Endodermal cell (in vitro differentiated cells): ENCODE measurements around the gene ATXN2. TPM values are rescaled to one million over a fixed set of nuclear protein-coding genes. Genes with fewer than 3 reads are reported as not detected.

ENCODE experiments used
- DNase-seq: peaks from one replicate; pipeline ENCODE4 v3.0.0-alpha.2; 2017
- H3K27ac ChIP-seq: 2 replicates; pipeline ENCODE4 v1.5.1; 2013; ENCODE audit warnings: mild to moderate bottlenecking, low read depth, low read length, moderate library complexity
- H3K27me3 ChIP-seq: 2 replicates; pipeline ENCODE4 v1.6.1; 2013; ENCODE audit warnings: mild to moderate bottlenecking, low read length, moderate library complexity; ENCODE audit not compliant: insufficient read depth, control insufficient read depth, poor library complexity, severe bottlenecking
- H3K36me3 ChIP-seq: 2 replicates; pipeline ENCODE4 v1.7.0; 2013; ENCODE audit warnings: mild to moderate bottlenecking, low read length, moderate library complexity; ENCODE audit not compliant: control insufficient read depth, insufficient read depth
- H3K4me1 ChIP-seq: one replicate; pipeline ENCODE4 v1.7.0; 2013; ENCODE audit warnings: low read length; ENCODE audit not compliant: control insufficient read depth, insufficient read depth
- H3K4me3 ChIP-seq: 2 replicates; pipeline ENCODE4 v1.5.1; 2013; ENCODE audit warnings: mild to moderate bottlenecking, low read length, moderate library complexity
- H3K9ac ChIP-seq: 2 replicates; pipeline ENCODE4 v1.6.1; 2013; ENCODE audit warnings: mild to moderate bottlenecking, low read length, moderate library complexity; ENCODE audit not compliant: poor library complexity, severe bottlenecking; ENCODE audit errors: extremely low read depth
- H3K9me3 ChIP-seq: 2 replicates; pipeline ENCODE4 v1.6.1; 2013; ENCODE audit warnings: mild to moderate bottlenecking, low read length, moderate library complexity; ENCODE audit not compliant: control insufficient read depth
- H3K27ac Mint-ChIP-seq: 2 replicates; pipeline ENCODE4 v1.8.0; 2020; ENCODE audit warnings: mixed read lengths
- H3K27me3 Mint-ChIP-seq: 2 replicates; pipeline ENCODE4 v1.8.0; 2021; ENCODE audit warnings: mild to moderate bottlenecking, mixed read lengths; ENCODE audit not compliant: insufficient read depth
- H3K36me3 Mint-ChIP-seq: 2 replicates; pipeline ENCODE4 v1.8.0; 2020; ENCODE audit warnings: low read depth, mixed read lengths
- H3K4me1 Mint-ChIP-seq: 2 replicates; pipeline ENCODE4 v1.8.0; 2020; ENCODE audit warnings: mixed read lengths
- H3K4me3 Mint-ChIP-seq: 2 replicates; pipeline ENCODE4 v1.8.0; 2020; ENCODE audit warnings: mild to moderate bottlenecking, moderate library complexity, mixed read lengths
- H3K9me3 Mint-ChIP-seq: 2 replicates; pipeline ENCODE4 v1.8.0; 2020; ENCODE audit warnings: mild to moderate bottlenecking, mixed read lengths
- CTCF ChIP-seq: fragments of 200-600 bp; sonication (generic); conservative IDR thresholded peaks from 2 replicates; pipeline ENCODE4 v1.5.0; 2021; ENCODE audit warnings: antibody characterized with exemption, mild to moderate bottlenecking
- WGBS, 2 experiments: methylation state at CpG; one replicate each; pipeline versions ENCODE4 v1.1.5 to v1.1.7; 2013; ENCODE audit warnings: missing lambda C conversion rate in 2 of 2, mixed read lengths in 1 of 2; ENCODE audit not compliant: insufficient coverage in 1 of 2, insufficient read length in 1 of 2; 5-methylcytosine and 5-hydroxymethylcytosine counted together
- total RNA-seq, 2 donors: library from RNA; stranded (reverse); fragmentation: NEBNext Ultra II Directional in 1 of 2; extraction: Animal tissue kit (Norgen Biotek cat#: 25700) in 1 of 2; gene quantifications; 2 replicates in 1 of 2; 3 replicates in 1 of 2; pipeline ENCODE4 v1.2.1, GENCODE V29; 2021

ATXN2 gene
- total RNA-seq, 2 donors from 2014 or later, result 85.7 to 87.3 TPM

- peak; percentile 35 for DNase-seq
- Histone ChIP-seq H3K27me3 (no peaks in the 10 kb centered on the region), H3K36me3 (peaks cover 15% of the 10 kb centered on the region), H3K4me1 (peaks cover 3% of the 10 kb centered on the region), H3K4me3 (no peak overlapping the region), H3K27ac (no peak overlapping the region), H3K9me3 (no peaks in the 10 kb centered on the region), H3K9ac (no peak overlapping the region)
- Mint-ChIP-seq H3K36me3 (peaks cover 48% of the 10 kb centered on the region), H3K27ac (peak overlapping the region; percentile 21), H3K9me3 (no peaks in the 10 kb centered on the region), H3K27me3 (no peaks in the 10 kb centered on the region), H3K4me3 (no peak overlapping the region), H3K4me1 (peaks cover 15% of the 10 kb centered on the region)
- no peak for TF ChIP-seq CTCF
- WGBS, 2 experiments, result 92 to 94% methylated on average over 4 to 6 of the region's 7 CpGs
Measured at GRCh38 chr12:111441107-111441928, 157.8 kb downstream of the ATXN2 start.

GRCh38 chr12:111440631-111441030 lies 158.5 kb downstream of the ATXN2 start:
- H3K4me1 Mint-ChIP-seq, result peaks cover 10% of the 10 kb centered on the region
- whole genome bisulfite sequencing, 2 experiments, result 92 to 100% methylated on average over 2 to 3 of the region's 3 CpGs

GRCh38 chr12:111440152-111440551 lies 159.0 kb downstream of the ATXN2 start:
- Mint-ChIP-seq H3K4me1 (peaks cover 12% of the 10 kb centered on the region), H3K4me3 (no peak overlapping the region), H3K27ac (peak overlapping the region; percentile 14), H3K27me3 (no peaks in the 10 kb centered on the region), H3K9me3 (no peaks in the 10 kb centered on the region), H3K36me3 (peaks cover 38% of the 10 kb centered on the region)
- DNase-seq, result no peak
- no peak for TF ChIP-seq CTCF
- Histone ChIP-seq H3K27ac (no peak overlapping the region), H3K9me3 (no peaks in the 10 kb centered on the region), H3K27me3 (no peaks in the 10 kb centered on the region), H3K9ac (no peak overlapping the region), H3K36me3 (peaks cover 4% of the 10 kb centered on the region), H3K4me3 (no peak overlapping the region), H3K4me1 (no peaks in the 10 kb centered on the region)
- WGBS, 2 experiments, result 92 to 93% methylated on average over 6 to 8 of the region's 8 CpGs

More at GRCh38 chr12:111440631-111441030, 158.5 kb downstream of the ATXN2 start:
- Histone ChIP-seq H3K27me3 (no peaks in the 10 kb centered on the region), H3K36me3 (peaks cover 9% of the 10 kb centered on the region), H3K4me1 (no peaks in the 10 kb centered on the region), H3K27ac (no peak overlapping the region), H3K9me3 (no peaks in the 10 kb centered on the region), H3K9ac (no peak overlapping the region), H3K4me3 (no peak overlapping the region)
- Mint-ChIP-seq H3K36me3 (peaks cover 41% of the 10 kb centered on the region), H3K27ac (peak overlapping the region; percentile 14), H3K27me3 (no peaks in the 10 kb centered on the region), H3K9me3 (no peaks in the 10 kb centered on the region), H3K4me3 (no peak overlapping the region)
- no peak for TF ChIP-seq CTCF
- peak; percentile 45 for DNase-seq
